Heart left ventricle (tissue), 16 donors: ENCODE data around the gene GPR27. TPM values are rescaled to one million over a fixed set of nuclear protein-coding genes. Genes with fewer than 3 reads are reported as not detected.

Experiments
- ATAC-seq, 4 donors: fragments of 200-7000 bp; cut with Tn5 transposase; one replicate each; pipeline ENCODE4 v1.9.1; 2020 to 2022; ENCODE audit warnings: moderate library complexity in 4 of 4, mild to moderate bottlenecking in 3 of 4, moderate number of reproducible peaks in 1 of 4
- DNase-seq, 5 donors: peaks; one replicate each; pipeline ENCODE4 v3.0.0-alpha.2; 2020
- H3K27ac ChIP-seq, 12 donors: fragments of 200-600 bp; sonication (generic) in 4 of 12; one replicate each; pipeline versions ENCODE4 v1.5.0 to v1.8.0; 2016 to 2022; ENCODE audit warnings: mild to moderate bottlenecking in 2 of 12
- H3K27me3 ChIP-seq, 9 donors: fragments of 200-600 bp; sonication (generic) in 2 of 9; one replicate each; pipeline versions ENCODE4 v1.5.1 to v1.8.0; 2016 to 2022; ENCODE audit warnings: mild to moderate bottlenecking in 3 of 9
- H3K36me3 ChIP-seq, 9 donors: fragments of 200-600 bp; sonication (generic) in 2 of 9; one replicate each; pipeline versions ENCODE4 v1.5.0 to v1.8.0; 2018 to 2022; ENCODE audit warnings: mild to moderate bottlenecking in 2 of 9
- H3K4me1 ChIP-seq, 12 donors: fragments of 200-600 bp; sonication (generic) in 4 of 12; one replicate each; pipeline versions ENCODE4 v1.5.0 to v1.8.0; 2016 to 2022; ENCODE audit warnings: mild to moderate bottlenecking in 3 of 12
- H3K4me3 ChIP-seq, 12 donors: fragments of 200-600 bp; sonication (generic) in 4 of 12; one replicate each; pipeline versions ENCODE4 v1.5.0 to v1.8.0; 2017 to 2022; ENCODE audit warnings: mild to moderate bottlenecking in 9 of 12, moderate library complexity in 4 of 12
- H3K9me3 ChIP-seq, 12 donors: fragments of 200-600 bp; sonication (generic) in 4 of 12; one replicate each; pipeline versions ENCODE4 v1.5.0 to v1.8.0; 2016 to 2022; ENCODE audit warnings: mild to moderate bottlenecking in 1 of 12
- CTCF ChIP-seq, 12 donors: fragments of 200-600 bp; sonication (generic) in 4 of 12; IDR thresholded peaks; one replicate each; pipeline versions ENCODE4 v1.5.0 to v1.8.0; 2018 to 2022; ENCODE audit warnings: antibody characterized with exemption in 12 of 12, mild to moderate bottlenecking in 5 of 12
- POLR2A ChIP-seq, 2 donors: fragments of 450-650 bp; IDR thresholded peaks; one replicate each; pipeline ENCODE4 v1.6.1; 2017; ENCODE audit warnings: antibody characterized with exemption in 2 of 2, mild to moderate bottlenecking in 2 of 2, moderate library complexity in 2 of 2
- WGBS, 4 donors: extraction: QIAGEN DNeasy Blood & Tissue Kit in 2 of 4; methylation state at CpG; one replicate each; pipeline versions ENCODE4 v1.1.5 to v1.1.7; 2013 to 2018; 5-methylcytosine and 5-hydroxymethylcytosine counted together
- intact Hi-C, 10 donors: fragments of 100-400 bp; cut with DNase I; formaldehyde crosslinking; loops; one replicate each; pipeline versions ENCODE4 v1.11.1 to v1.14.2; 2022
- polyA plus RNA-seq, 2 donors: library from polyadenylated mRNA; stranded (reverse); fragments of 200-250 nt; gene quantifications; one replicate each; pipeline ENCODE4 v1.2.3, GENCODE V29; 2013
- total RNA-seq, 9 donors: library from RNA; depleted of rRNA in 2 of 9; stranded (reverse); fragments of >200 nt in 2 of 9; fragmentation: NEBNext Ultra II Directional in 3 of 9; extraction: Animal tissue kit (Norgen Biotek cat#: 25700) in 3 of 9; gene quantifications; one replicate each; pipeline versions ENCODE4 v1.1.0 to v1.2.4, GENCODE V29; 2016 to 2023
- donor health status: ischemic (EF 13 %, LVEDD 7.1; RV severe dilation, severe dysfunction).
- donor health status: healthy with polysubstance abuse.
- donor health status: DM: no; HTN: yes; CAD: no.
- donor health status: DM: no; HTN: no; CAD: no.
- donor health status: ischemic (EF 25% LVEDD 6.9; RV normal size, moderate dysfunction).
- donor health status: ischemic (EF 25% LVEDD 5.7; RV mildly dilated, moderate dysfunction).
- donor health status: healthy.
- donor health status: DM: yes; HTN: yes; CAD: no.
- donor health status: ischemic (EF 35%, LVEDD 5.7; RV mildly dilated, moderate dysfunction).
- donor health status: nonischemic (EF 11% LVEDD 7.7; RV severe dilation, severe dysfunction).
- donor health status: DM: yes; HTN: yes; CAD: no.
- donor health status: PGD.
- donor health status: ischemic (EF 29% LVEDD 5.4; RV normal size, mild dysfunction).
- donor health status: nonischemic (EF 23%, LVEDD 6.1; RV moderate dilation, normal function).

Gene GPR27
- total and polyA plus RNA-seq, 11 donors: 0.57 to 8.0 (median 5.0) TPM

- no peak for ATAC-seq
- no peak for DNase-seq
- no peaks in the 10 kb centered on the region for H3K27me3 ChIP-seq
- no peak overlapping the region for H3K27ac ChIP-seq
- no peaks in the 10 kb centered on the region for H3K9me3 ChIP-seq
- intact Hi-C loops: loop anchor here in 6 of 10 donors (5.0 to 10.0 kb wide), 6 partner anchors 129 to 1359 kb away; partner anchors contain the start of gene RYBP (in 1 of the 6)
- TF ChIP-seq POLR2A (IDR thresholded peaks at IDR 0.05): no peak
- no peak for TF ChIP-seq CTCF (IDR thresholded peaks at IDR 0.05)
- WGBS, 4 donors: 59 to 68% (median 61%) methylated on average over 4 of the region's 4 CpGs
- H3K36me3 ChIP-seq: no peaks in the 10 kb centered on the region
- H3K4me3 ChIP-seq: no peak overlapping the region
- H3K4me1 ChIP-seq: peaks cover 0 to 28% (median 9%) of the 10 kb centered on the region in 12 donors
Observed at GRCh38 chr3:71728632-71729342, 24.9 kb upstream of the GPR27 start.

DNA sequence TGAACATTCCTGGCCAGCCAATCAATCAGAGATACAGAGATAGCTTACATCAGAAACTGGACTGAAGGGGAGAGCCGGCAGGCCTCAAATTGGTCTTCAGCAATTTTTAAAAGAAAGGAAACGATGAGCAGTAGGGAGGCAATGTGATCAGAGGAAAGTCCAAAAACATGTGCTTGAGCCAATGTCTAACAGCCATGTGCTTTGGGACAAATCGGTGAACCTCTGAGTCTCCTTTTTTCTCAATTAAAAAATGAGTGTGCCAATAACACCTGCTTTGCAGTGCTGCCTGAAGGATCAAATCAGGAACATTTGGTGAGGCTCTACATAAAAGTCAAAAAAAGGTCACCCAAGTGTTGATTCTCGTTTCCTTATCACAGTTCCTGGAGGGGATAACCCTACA, 21.0 kb upstream of the GPR27 start:
- Histone ChIP-seq H3K27me3 (peaks cover 0 to 5% (median 0%) of the 10 kb centered on the region in 9 donors), H3K4me3 (no peak overlapping the region), H3K4me1 (peaks cover 0 to 9% (median 0%) of the 10 kb centered on the region in 12 donors), H3K36me3 (no peaks in the 10 kb centered on the region), H3K27ac (no peak overlapping the region), H3K9me3 (peaks cover 0 to 5% (median 0%) of the 10 kb centered on the region in 12 donors)
- intact Hi-C loops: loop anchor here in 5 of 10 donors (5.0 to 10.0 kb wide), 5 partner anchors 122 to 1352 kb away; no protein-coding TSS in a partner anchor
- ATAC-seq (no peak), DNase-seq (no peak)
- WGBS, 4 donors: 82 to 84% (median 83%) methylated on average over 4 of the region's 4 CpGs
- TF ChIP-seq CTCF (IDR thresholded peaks at IDR 0.05) (no peak), POLR2A (IDR thresholded peaks at IDR 0.05) (no peak)

- DNase-seq: no peak
- WGBS, 4 donors: 92 to 95% (median 94%) methylated on average over 2 of the region's 2 CpGs
- ATAC-seq: no peak
Observed at GRCh38 chr3:71733319-71733718, 20.3 kb upstream of the GPR27 start.

More at GRCh38 chr3:71733319-71733718, 20.3 kb upstream of the GPR27 start:
- Histone ChIP-seq H3K4me1 (peaks cover 0 to 9% (median 0%) of the 10 kb centered on the region in 12 donors), H3K36me3 (no peaks in the 10 kb centered on the region), H3K9me3 (peaks cover 0 to 12% (median 0%) of the 10 kb centered on the region in 12 donors), H3K27ac (no peak overlapping the region), H3K4me3 (no peak overlapping the region), H3K27me3 (peaks cover 0 to 5% (median 0%) of the 10 kb centered on the region in 9 donors)
- no peak for TF ChIP-seq CTCF (IDR thresholded peaks at IDR 0.05)
- TF ChIP-seq POLR2A (IDR thresholded peaks at IDR 0.05): no peak
- intact Hi-C loops: loop anchor here in 5 of 10 donors (5.0 to 10.0 kb wide), 5 partner anchors 121 to 1351 kb away; no protein-coding TSS in a partner anchor
